ENCODE data around the gene MCCC1.
"Not testable (repeated sequence)": the region's sequence is repeated elsewhere in the genome, so short reads cannot be mapped to it uniquely, and the experiment has no call there.

The MCCC1 gene

GRCh38 chr3:183085634-183086390 is 13.5 kb downstream of the MCCC1 start:
- Mint-ChIP-seq H3K9me3 (no peaks in the 10 kb centered on the region), H3K27me3 (no peaks in the 10 kb centered on the region), H3K36me3 (ENCODE audit: low read depth) (peaks cover 51% of the 10 kb centered on the region), H3K27ac (no peak overlapping the region), H3K4me1 (no peaks in the 10 kb centered on the region), H3K4me3 (no peak overlapping the region)
- DNase-seq (peak; percentile 21), ATAC-seq (no peak)

GRCh38 chr3:183082355-183082915 is 16.9 kb downstream of the MCCC1 start:
- Mint-ChIP-seq H3K9me3 (peaks cover 16% of the 10 kb centered on the region), H3K27ac (no peak overlapping the region), H3K27me3 (no peaks in the 10 kb centered on the region), H3K4me3 (no peak overlapping the region), H3K4me1 (no peaks in the 10 kb centered on the region), H3K36me3 (ENCODE audit: low read depth) (peaks cover 67% of the 10 kb centered on the region)
- ATAC-seq: no peak
- DNase-seq: no peak

- no peak overlapping the region for H3K4me3 Mint-ChIP-seq
- no peak for DNase-seq
- H3K27me3 Mint-ChIP-seq: no peaks in the 10 kb centered on the region
- peaks cover 16% of the 10 kb centered on the region for H3K9me3 Mint-ChIP-seq
- H3K36me3 Mint-ChIP-seq (ENCODE audit: low read depth): peaks cover 67% of the 10 kb centered on the region
- no peak for ATAC-seq
- H3K27ac Mint-ChIP-seq: no peak overlapping the region
- no peaks in the 10 kb centered on the region for H3K4me1 Mint-ChIP-seq
Measured at GRCh38 chr3:183081459-183082183, 17.7 kb downstream of the MCCC1 start.

- H3K4me1 Mint-ChIP-seq: no peaks in the 10 kb centered on the region
- ATAC-seq: no peak
- no peak overlapping the region for H3K4me3 Mint-ChIP-seq
- H3K27ac Mint-ChIP-seq: no peak overlapping the region
- peaks cover 62% of the 10 kb centered on the region for H3K36me3 Mint-ChIP-seq (ENCODE audit: low read depth)
- no peak for DNase-seq
- H3K9me3 Mint-ChIP-seq: peaks cover 16% of the 10 kb centered on the region
- no peaks in the 10 kb centered on the region for H3K27me3 Mint-ChIP-seq
Measured at GRCh38 chr3:183080628-183081027, 18.7 kb downstream of the MCCC1 start.

GRCh38 chr3:183074881-183075280 is 24.4 kb downstream of the MCCC1 start:
- H3K4me3 Mint-ChIP-seq: no peak overlapping the region
- peaks cover 10% of the 10 kb centered on the region for H3K4me1 Mint-ChIP-seq
- H3K27ac Mint-ChIP-seq: no peak overlapping the region
- ATAC-seq: no peak
- H3K27me3 Mint-ChIP-seq: no peaks in the 10 kb centered on the region
- no peak for DNase-seq
- peaks cover 11% of the 10 kb centered on the region for H3K9me3 Mint-ChIP-seq
- peaks cover 58% of the 10 kb centered on the region for H3K36me3 Mint-ChIP-seq (ENCODE audit: low read depth)

- Mint-ChIP-seq H3K27me3 (no peaks in the 10 kb centered on the region), H3K36me3 (ENCODE audit: low read depth) (peaks cover 53% of the 10 kb centered on the region), H3K4me3 (no peak overlapping the region), H3K4me1 (peaks cover 10% of the 10 kb centered on the region), H3K27ac (peak overlapping the region; percentile 53), H3K9me3 (peaks cover 9% of the 10 kb centered on the region)
- no peak for ATAC-seq
- no peak for DNase-seq
Measured at GRCh38 chr3:183074261-183074660, 25.0 kb downstream of the MCCC1 start.

- ATAC-seq: peak; percentile 83
- Mint-ChIP-seq H3K4me3 (no peak overlapping the region), H3K27me3 (no peaks in the 10 kb centered on the region), H3K36me3 (ENCODE audit: low read depth) (peaks cover 49% of the 10 kb centered on the region), H3K27ac (peak overlapping the region; percentile 53), H3K9me3 (peaks cover 5% of the 10 kb centered on the region), H3K4me1 (peaks cover 10% of the 10 kb centered on the region)
- no peak for DNase-seq
Measured at GRCh38 chr3:183073839-183074238, 25.5 kb downstream of the MCCC1 start.

- H3K27me3 Mint-ChIP-seq: no peaks in the 10 kb centered on the region
- H3K4me3 Mint-ChIP-seq: no peak overlapping the region
- H3K4me1 Mint-ChIP-seq: peaks cover 10% of the 10 kb centered on the region
- peaks cover 47% of the 10 kb centered on the region for H3K36me3 Mint-ChIP-seq (ENCODE audit: low read depth)
- no peaks in the 10 kb centered on the region for H3K9me3 Mint-ChIP-seq
- ATAC-seq (no peak), DNase-seq (no peak)
- no peak overlapping the region for H3K27ac Mint-ChIP-seq
Measured at GRCh38 chr3:183070892-183071291, 28.4 kb downstream of the MCCC1 start.

- ATAC-seq: no peak
- H3K4me1 Mint-ChIP-seq: peaks cover 7% of the 10 kb centered on the region
- no peaks in the 10 kb centered on the region for H3K9me3 Mint-ChIP-seq
- no peak for DNase-seq
- H3K4me3 Mint-ChIP-seq: no peak overlapping the region
- H3K27me3 Mint-ChIP-seq: no peaks in the 10 kb centered on the region
- H3K36me3 Mint-ChIP-seq (ENCODE audit: low read depth): peaks cover 47% of the 10 kb centered on the region
- no peak overlapping the region for H3K27ac Mint-ChIP-seq
Measured at GRCh38 chr3:183069086-183069485, 30.2 kb downstream of the MCCC1 start.

- peaks cover 42% of the 10 kb centered on the region for H3K36me3 Mint-ChIP-seq (ENCODE audit: low read depth)
Measured at GRCh38 chr3:183066891-183067290, 32.4 kb downstream of the MCCC1 start.

GRCh38 chr3:183064475-183064874 is 34.8 kb downstream of the MCCC1 start:
- Mint-ChIP-seq H3K27me3 (no peaks in the 10 kb centered on the region), H3K9me3 (no peaks in the 10 kb centered on the region), H3K27ac (no peak overlapping the region), H3K4me3 (no peak overlapping the region), H3K4me1 (no peaks in the 10 kb centered on the region), H3K36me3 (ENCODE audit: low read depth) (peaks cover 30% of the 10 kb centered on the region)
- no peak for DNase-seq
- ATAC-seq: no peak

More at GRCh38 chr3:183066891-183067290, 32.4 kb downstream of the MCCC1 start:
- H3K4me3 Mint-ChIP-seq, ATAC-seq, DNase-seq, H3K27ac Mint-ChIP-seq, H3K9me3 Mint-ChIP-seq, H3K4me1 Mint-ChIP-seq, H3K27me3 Mint-ChIP-seq: not testable (repeated sequence)

- no peak overlapping the region for H3K4me3 Mint-ChIP-seq
- H3K27ac Mint-ChIP-seq: no peak overlapping the region
- no peaks in the 10 kb centered on the region for H3K4me1 Mint-ChIP-seq
- no peak for ATAC-seq
- DNase-seq: no peak
- no peaks in the 10 kb centered on the region for H3K27me3 Mint-ChIP-seq
- H3K36me3 Mint-ChIP-seq (ENCODE audit: low read depth): peaks cover 21% of the 10 kb centered on the region
- H3K9me3 Mint-ChIP-seq: no peaks in the 10 kb centered on the region
Measured at GRCh38 chr3:183061391-183062172, 37.7 kb downstream of the MCCC1 start.

- Mint-ChIP-seq H3K4me3 (no peak overlapping the region), H3K9me3 (no peaks in the 10 kb centered on the region), H3K4me1 (no peaks in the 10 kb centered on the region), H3K36me3 (ENCODE audit: low read depth) (peaks cover 9% of the 10 kb centered on the region), H3K27me3 (no peaks in the 10 kb centered on the region), H3K27ac (no peak overlapping the region)
- DNase-seq: no peak
- no peak for ATAC-seq
Measured at GRCh38 chr3:183058351-183058750, 40.9 kb downstream of the MCCC1 start.

- DNase-seq (no peak), ATAC-seq (no peak)
- no peak overlapping the region for H3K27ac Mint-ChIP-seq
- no peaks in the 10 kb centered on the region for H3K27me3 Mint-ChIP-seq
- H3K4me1 Mint-ChIP-seq: no peaks in the 10 kb centered on the region
- peaks cover 30% of the 10 kb centered on the region for H3K36me3 Mint-ChIP-seq (ENCODE audit: low read depth)
- H3K4me3 Mint-ChIP-seq: no peak overlapping the region
- H3K9me3 Mint-ChIP-seq: no peaks in the 10 kb centered on the region
Measured at GRCh38 chr3:183050706-183051105, 48.6 kb downstream of the MCCC1 start.
